ENCODE measurements around the gene CRYM.

- TF ChIP-seq CTCF (IDR thresholded peaks at IDR 0.05) (no peak), POLR2A (IDR thresholded peaks at IDR 0.05) (no peak)
Measured at GRCh38 chr16:21224800-21225199, 53.3 kb downstream of the CRYM start.
